H1 (cell line): ENCODE measurements around the gene PRSS38. TPM values are rescaled to one million over a fixed set of nuclear protein-coding genes. Genes with fewer than 3 reads are reported as not detected.

Source experiments
- CTCF ChIP-seq, 3 experiments: IDR thresholded peaks; 1 replicate in 2 of 3; 2 replicates in 1 of 3; pipeline versions ENCODE4 v1.5.1 to v1.6.1; 2011; ENCODE audit warnings: low read length in 3 of 3, mild to moderate bottlenecking in 3 of 3, inconsistent platforms in 2 of 3, low read depth in 1 of 3, moderate library complexity in 1 of 3; ENCODE audit not compliant: insufficient read depth in 1 of 3; ENCODE audit errors: control extremely low read depth in 1 of 3
- JUND ChIP-seq: IDR thresholded peaks from 2 replicates; pipeline ENCODE4 v1.6.1; 2011; ENCODE audit warnings: mild to moderate bottlenecking, improper control_type of control experiment, low read length
- POLR2A ChIP-seq, 2 experiments: IDR thresholded peaks; 1 replicate in 1 of 2; 2 replicates in 1 of 2; pipeline ENCODE4 v1.6.1; 2011; ENCODE audit warnings: low read depth in 2 of 2, low read length in 2 of 2, mild to moderate bottlenecking in 2 of 2; ENCODE audit errors: control extremely low read depth in 1 of 2
- POLR2AphosphoS5 ChIP-seq: IDR thresholded peaks from 2 replicates; pipeline ENCODE4 v1.6.1; 2011; ENCODE audit warnings: low read depth, low read length
- POU5F1 ChIP-seq: IDR thresholded peaks from 2 replicates; pipeline ENCODE4 v1.6.1; 2011; ENCODE audit warnings: low read depth, mild to moderate bottlenecking, low read length, moderate library complexity
- polyA plus RNA-seq, 7 experiments: library from polyadenylated mRNA; depleted of rRNA in 3 of 7; stranded (reverse) in 5 of 7; unstranded in 2 of 7; fragments of >200 nt in 5 of 7; fragments of 200-250 nt in 2 of 7; gene quantifications; 1 replicate in 5 of 7; 2 replicates in 1 of 7; 4 replicates in 1 of 7; pipeline versions ENCODE4 v1.2.1 to v1.2.3, GENCODE V29; 2011 to 2013; ENCODE audit warnings: missing spikeins in 2 of 7, mixed read lengths in 2 of 7
- total RNA-seq: library from RNA; stranded (reverse); fragmentation: NEBNext Ultra II Directional; extraction: Animal tissue kit (Norgen Biotek cat#: 25700); gene quantifications from 2 replicates; pipeline ENCODE4 v1.2.1, GENCODE V29; 2021

The PRSS38 gene
- total and polyA plus RNA-seq, 2 of the 8 experiments (the other 6 are each of a cell fraction or from before 2014, with no cell fraction given), result not detected

GRCh38 chr1:227856147-227856858 lies 40.8 kb downstream of the PRSS38 start (continued):
- TF ChIP-seq CTCF (IDR thresholded peaks at IDR 0.05; ENCODE audit: control extremely low read depth in 1 of 3, insufficient read depth in 1 of 3, low read depth in 1 of 3, low read length in 3 of 3) (no peak), POLR2AphosphoS5 (no peak), JUND (no peak), POU5F1 (no peak), POLR2A (IDR thresholded peaks at IDR 0.05; ENCODE audit: control extremely low read depth in 1 of 2, low read depth in 2 of 2, low read length in 2 of 2) (no peak)
- TF ChIP-seq, all 59 proteins: peak for 0
